Muscle layer of colon (tissue), 2 donors: Measurements from ENCODE around the gene CMSS1.

Experiments used
- H3K27ac ChIP-seq: one replicate; pipeline ENCODE4 v1.7.0; 2013; ENCODE audit warnings: low read depth, mild to moderate bottlenecking, low read length, moderate library complexity
- H3K27me3 ChIP-seq, 2 donors: one replicate each; pipeline ENCODE4 v1.7.0; 2013; ENCODE audit warnings: low read length in 2 of 2, mild to moderate bottlenecking in 2 of 2; ENCODE audit not compliant: insufficient read depth in 2 of 2, control insufficient read depth in 1 of 2
- H3K36me3 ChIP-seq: one replicate; pipeline ENCODE4 v1.7.0; 2013; ENCODE audit warnings: mild to moderate bottlenecking, low read length; ENCODE audit not compliant: insufficient read depth
- H3K4me1 ChIP-seq: one replicate; pipeline ENCODE4 v1.7.0; 2013; ENCODE audit warnings: mild to moderate bottlenecking, low read length; ENCODE audit not compliant: insufficient read depth
- H3K4me3 ChIP-seq, 2 donors: one replicate each; pipeline ENCODE4 v1.7.0; 2013; ENCODE audit warnings: low read length in 2 of 2, low read depth in 1 of 2, mild to moderate bottlenecking in 1 of 2, moderate library complexity in 1 of 2
- H3K9ac ChIP-seq: one replicate; pipeline ENCODE4 v1.7.0; 2013; ENCODE audit warnings: low read length
- H3K9me3 ChIP-seq: one replicate; pipeline ENCODE4 v1.7.0; 2013; ENCODE audit warnings: mild to moderate bottlenecking, low read length
- donor health status: abdominal sarcoma.
- donor health status: Adenocarcinoma of cecum.

The CMSS1 gene

DNA sequence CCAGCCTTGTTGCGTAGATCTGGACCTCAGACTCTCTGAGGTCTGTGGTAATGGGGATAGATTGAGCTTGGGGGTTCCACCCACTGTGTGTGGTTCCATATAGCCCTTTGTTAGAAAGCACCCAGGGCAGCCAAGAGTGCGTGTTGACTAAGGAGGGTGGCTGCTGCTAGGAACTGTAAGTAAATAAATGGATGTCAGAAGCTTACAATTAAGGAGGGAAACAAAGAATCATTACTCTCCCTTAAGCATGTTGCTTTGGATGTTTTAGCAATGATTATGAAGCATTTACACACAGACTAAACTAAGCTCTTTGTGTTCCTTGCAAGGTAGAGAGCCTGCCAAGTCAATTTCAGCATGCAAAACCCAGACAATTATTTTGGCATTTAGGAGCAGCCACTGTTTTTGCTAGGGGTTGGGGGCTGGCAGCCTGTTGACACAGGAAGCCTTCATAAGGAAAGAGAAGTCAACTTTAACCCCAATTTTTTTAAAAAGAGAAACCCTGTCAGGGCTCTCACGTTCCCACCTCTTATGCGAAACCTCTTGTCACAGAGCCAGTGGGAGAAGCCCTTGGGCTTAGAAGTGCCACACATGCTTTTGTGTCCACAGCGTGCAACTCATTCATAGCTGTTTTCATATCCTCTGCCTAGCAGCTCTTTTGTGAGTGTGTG is 127.8 kb downstream of the CMSS1 start:
- Histone ChIP-seq H3K4me3 (no peak overlapping the region), H3K27me3 (no peaks in the 10 kb centered on the region), H3K9ac (no peak overlapping the region), H3K4me1 (peaks cover 23% of the 10 kb centered on the region), H3K9me3 (no peaks in the 10 kb centered on the region), H3K36me3 (no peaks in the 10 kb centered on the region), H3K27ac (no peak overlapping the region)

- Histone ChIP-seq H3K27ac (no peak overlapping the region), H3K4me3 (no peak overlapping the region), H3K9ac (no peak overlapping the region), H3K36me3 (no peaks in the 10 kb centered on the region), H3K9me3 (no peaks in the 10 kb centered on the region), H3K4me1 (peaks cover 22% of the 10 kb centered on the region), H3K27me3 (no peaks in the 10 kb centered on the region)
Observed at GRCh38 chr3:99947356-99947755, 129.7 kb downstream of the CMSS1 start.

DNA sequence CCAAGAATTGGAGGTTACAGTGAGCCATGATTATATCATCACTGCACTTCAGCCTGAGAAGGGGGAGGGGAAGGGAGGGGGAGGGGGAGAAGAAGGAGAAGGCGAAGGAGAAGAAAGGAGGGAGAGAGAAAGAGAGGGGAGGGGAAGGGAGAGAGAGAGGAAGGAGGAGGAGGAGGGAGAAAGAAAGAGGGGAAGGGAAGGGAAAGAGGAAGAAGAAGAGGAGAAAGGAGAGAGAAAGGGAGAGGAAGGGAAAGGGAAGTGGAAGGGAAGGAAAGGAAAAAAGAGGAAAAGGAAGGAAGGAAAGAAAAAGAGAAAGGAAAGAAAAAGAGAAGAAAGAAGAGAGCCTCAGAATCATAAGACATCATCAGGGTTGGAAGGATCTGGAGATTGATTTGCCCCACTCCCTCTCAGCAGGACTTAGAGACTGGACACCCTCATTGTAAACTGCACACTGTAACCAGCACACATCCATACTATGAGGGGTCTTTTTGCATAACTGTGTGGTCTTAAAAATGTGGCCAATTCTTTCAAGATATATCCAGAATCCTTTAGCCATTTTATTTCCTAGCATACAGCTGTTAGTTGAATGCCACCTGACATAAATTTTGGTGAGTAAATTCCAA is 130.9 kb downstream of the CMSS1 start:
- no peak overlapping the region for H3K4me3 ChIP-seq
- peaks cover 22% of the 10 kb centered on the region for H3K4me1 ChIP-seq
- no peaks in the 10 kb centered on the region for H3K9me3 ChIP-seq
- no peak overlapping the region for H3K27ac ChIP-seq
- H3K27me3 ChIP-seq: no peaks in the 10 kb centered on the region
- no peak overlapping the region for H3K9ac ChIP-seq
- no peaks in the 10 kb centered on the region for H3K36me3 ChIP-seq

GRCh38 chr3:99949956-99950670 is 132.5 kb downstream of the CMSS1 start:
- Histone ChIP-seq H3K36me3 (no peaks in the 10 kb centered on the region), H3K9ac (no peak overlapping the region), H3K4me3 (no peak overlapping the region), H3K27ac (no peak overlapping the region), H3K27me3 (no peaks in the 10 kb centered on the region), H3K4me1 (peaks cover 14% of the 10 kb centered on the region), H3K9me3 (no peaks in the 10 kb centered on the region)

DNA sequence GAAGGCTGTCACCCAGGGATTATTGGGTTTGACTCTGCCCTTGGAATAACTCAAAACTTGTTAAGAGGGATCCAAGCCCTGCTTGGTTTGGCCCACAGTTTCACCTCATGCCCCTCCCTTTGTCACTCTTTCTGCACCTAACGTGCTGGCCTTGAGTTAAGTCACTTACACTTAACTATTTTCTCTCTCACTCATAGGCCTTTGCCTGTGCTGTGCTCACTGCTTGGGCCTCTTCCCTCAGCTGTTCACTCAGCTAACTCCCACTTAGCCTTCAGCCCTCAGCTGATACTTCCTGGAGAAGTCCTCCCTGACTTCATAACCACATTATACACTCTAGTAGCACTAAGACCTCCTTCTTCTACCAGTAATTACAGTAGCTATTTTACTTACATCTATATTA is 133.3 kb downstream of the CMSS1 start:
- Histone ChIP-seq H3K4me3 (no peak overlapping the region), H3K27me3 (no peaks in the 10 kb centered on the region), H3K36me3 (no peaks in the 10 kb centered on the region), H3K9ac (no peak overlapping the region), H3K4me1 (peaks cover 6% of the 10 kb centered on the region), H3K27ac (no peak overlapping the region), H3K9me3 (no peaks in the 10 kb centered on the region)

DNA sequence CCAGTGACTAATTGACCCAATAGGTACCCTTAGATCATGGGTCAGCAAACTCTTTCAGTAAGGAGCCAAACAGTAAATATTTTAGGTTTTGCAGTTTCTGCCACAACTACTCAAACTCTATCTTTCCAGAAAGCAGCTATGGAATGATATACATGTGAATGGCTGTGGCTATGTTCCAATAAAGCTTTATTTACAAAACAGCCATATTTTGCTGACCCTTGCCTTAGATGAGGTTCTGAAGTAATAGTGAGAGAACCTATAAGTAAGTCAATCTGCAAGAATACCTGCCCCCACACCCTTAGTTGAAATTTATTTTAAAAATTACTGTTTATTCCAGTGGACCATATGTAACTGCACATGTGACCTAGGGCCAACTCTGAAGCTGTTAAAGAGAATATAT is 134.0 kb downstream of the CMSS1 start:
- Histone ChIP-seq H3K9me3 (no peaks in the 10 kb centered on the region), H3K4me3 (no peak overlapping the region), H3K27ac (no peak overlapping the region), H3K27me3 (no peaks in the 10 kb centered on the region), H3K4me1 (no peaks in the 10 kb centered on the region), H3K9ac (no peak overlapping the region), H3K36me3 (no peaks in the 10 kb centered on the region)

- H3K9ac ChIP-seq: no peak overlapping the region
- H3K4me1 ChIP-seq: no peaks in the 10 kb centered on the region
- no peaks in the 10 kb centered on the region for H3K9me3 ChIP-seq
- H3K27me3 ChIP-seq: no peaks in the 10 kb centered on the region
- H3K4me3 ChIP-seq: no peak overlapping the region
- H3K36me3 ChIP-seq: no peaks in the 10 kb centered on the region
- H3K27ac ChIP-seq: no peak overlapping the region
Observed at GRCh38 chr3:99952306-99952705, 134.6 kb downstream of the CMSS1 start.

DNA sequence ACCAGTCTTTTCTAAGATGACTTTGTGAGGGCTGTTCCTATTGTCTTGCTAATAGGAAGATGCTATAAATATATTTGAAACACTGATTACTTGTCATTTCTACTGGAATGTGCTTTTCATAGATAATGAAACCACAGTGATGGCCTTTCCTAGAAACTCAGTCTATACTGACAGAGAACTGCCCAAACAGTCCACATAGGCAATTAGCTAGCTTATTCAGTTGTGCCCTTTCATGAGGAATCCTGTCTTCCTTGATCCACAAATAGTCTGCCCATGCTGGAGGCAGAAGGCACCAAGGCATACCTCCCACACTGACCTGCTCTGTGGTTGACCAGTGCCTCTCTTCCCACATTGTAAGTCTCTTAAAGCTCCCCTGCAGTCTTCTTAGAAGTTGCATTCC is 135.9 kb downstream of the CMSS1 start:
- H3K9ac ChIP-seq: no peak overlapping the region
- H3K9me3 ChIP-seq: no peaks in the 10 kb centered on the region
- peaks cover 5% of the 10 kb centered on the region for H3K4me1 ChIP-seq
- no peaks in the 10 kb centered on the region for H3K36me3 ChIP-seq
- H3K27me3 ChIP-seq: no peaks in the 10 kb centered on the region
- H3K4me3 ChIP-seq: no peak overlapping the region
- H3K27ac ChIP-seq: no peak overlapping the region

DNA sequence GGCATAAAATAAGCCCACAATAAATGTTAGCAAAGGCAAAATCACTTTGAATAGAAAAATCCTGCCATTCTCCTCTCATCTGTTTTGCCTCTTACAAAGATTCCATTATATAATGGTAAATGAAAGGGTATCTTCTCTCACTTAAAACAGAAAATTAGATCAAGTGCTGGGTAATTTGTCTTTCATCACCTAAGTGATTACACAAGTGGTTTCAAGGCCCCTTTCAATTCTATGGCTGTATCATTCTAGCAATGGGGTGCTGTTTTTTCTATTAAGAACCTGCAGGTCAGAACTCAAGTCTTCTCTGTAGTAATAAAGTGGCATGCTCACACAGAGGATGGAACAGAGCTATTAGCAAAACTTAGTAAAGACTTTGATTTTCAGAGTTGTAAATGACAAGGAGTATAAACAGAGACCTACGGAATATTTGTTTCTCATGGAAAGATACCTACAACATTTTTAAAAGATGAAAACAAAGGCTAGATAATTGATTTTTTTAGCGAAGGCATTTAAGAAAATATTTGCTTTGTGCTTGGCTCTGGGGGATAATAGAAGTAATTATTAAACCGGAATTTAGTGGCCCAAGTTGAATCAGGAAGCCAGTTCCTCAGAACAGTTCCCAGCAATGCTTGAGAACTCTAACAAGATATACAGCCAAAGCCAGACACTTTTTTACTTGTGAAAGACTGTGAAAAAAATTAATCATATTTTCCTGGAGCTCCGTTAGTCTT is 137.4 kb downstream of the CMSS1 start:
- Histone ChIP-seq H3K36me3 (no peaks in the 10 kb centered on the region), H3K9me3 (no peaks in the 10 kb centered on the region), H3K4me3 (no peak overlapping the region), H3K4me1 (peaks cover 7% of the 10 kb centered on the region), H3K9ac (no peak overlapping the region), H3K27ac (no peak overlapping the region), H3K27me3 (no peaks in the 10 kb centered on the region)

DNA sequence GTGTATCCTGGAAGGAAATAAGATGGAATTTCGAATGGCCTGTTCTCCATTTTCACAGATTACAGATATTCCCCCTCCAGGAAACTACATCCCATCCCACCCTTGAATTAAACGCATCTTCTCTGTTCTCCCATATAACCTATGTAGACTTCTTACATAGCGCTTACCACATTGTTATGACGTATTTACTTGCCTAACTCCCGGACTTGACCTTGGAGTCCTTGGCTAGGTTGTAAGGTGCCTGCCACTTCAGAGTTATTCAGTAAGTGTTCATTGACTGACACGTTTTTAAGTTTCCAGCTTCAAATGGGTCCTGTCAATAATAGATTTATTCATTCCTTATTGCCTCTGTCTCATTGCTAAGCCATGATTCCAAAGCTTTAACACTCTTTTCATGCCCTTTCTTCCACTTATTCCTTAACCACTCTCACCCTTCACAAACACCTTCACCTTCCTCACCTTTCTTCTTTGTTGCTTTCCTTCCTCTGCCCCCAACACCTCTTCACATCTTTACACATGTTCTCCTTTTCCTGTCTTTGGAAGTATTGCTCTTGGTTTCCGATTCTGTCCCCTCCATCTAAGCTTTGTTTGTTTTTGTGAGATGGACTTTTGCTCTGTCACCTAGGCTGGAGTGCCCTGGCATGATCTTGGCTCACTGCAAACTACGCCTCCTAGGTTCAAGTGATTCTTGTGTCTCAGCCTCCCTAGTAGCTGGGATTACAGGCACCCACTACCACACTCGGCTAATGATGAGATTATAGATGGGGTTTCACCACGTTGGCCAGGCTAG is 138.3 kb downstream of the CMSS1 start:
- Histone ChIP-seq H3K4me3 (no peak overlapping the region), H3K27ac (no peak overlapping the region), H3K9me3 (no peaks in the 10 kb centered on the region), H3K9ac (no peak overlapping the region), H3K36me3 (no peaks in the 10 kb centered on the region), H3K4me1 (peaks cover 16% of the 10 kb centered on the region), H3K27me3 (no peaks in the 10 kb centered on the region)
